Measurements from ENCODE around the gene BCAS1.

DNA sequence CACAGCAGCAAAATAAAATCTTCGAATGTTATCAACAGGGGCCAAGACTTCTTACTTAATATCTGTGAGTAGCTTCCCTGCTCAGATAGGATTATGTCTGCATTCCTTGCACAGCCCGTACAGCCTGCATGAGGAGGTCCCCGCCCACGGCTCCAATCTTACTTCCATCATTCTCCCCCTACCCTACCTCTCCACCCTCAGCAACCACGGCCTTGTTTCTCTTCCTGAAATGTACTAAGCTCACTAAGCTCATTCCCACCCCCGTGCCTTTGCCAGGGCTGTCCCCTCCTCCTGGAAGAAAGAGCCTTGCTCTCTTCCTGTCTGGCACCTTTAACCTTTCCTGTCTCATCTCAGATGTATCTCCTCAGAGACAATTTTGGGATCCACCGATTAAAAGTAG is 120.4 kb downstream of the BCAS1 start:
- TF ChIP-seq CTCF (IDR thresholded peaks at IDR 0.05): no peak
- no peak for TF ChIP-seq EZH2 (IDR thresholded peaks at IDR 0.05; ENCODE audit: borderline replicate concordance, insufficient read depth, low read depth, low read length, poor library complexity, severe bottlenecking)

Measured in B cell (primary cell).